Loucy (cell line): ENCODE measurements around the gene AGBL4.

ENCODE experiments used
- H2AFZ ChIP-seq: fragments of 200-600 bp; sonication (generic); 2 replicates; pipeline ENCODE4 v1.6.0; 2016; ENCODE audit warnings: antibody characterized with exemption, mild to moderate bottlenecking, low read length, moderate library complexity
- H3F3A ChIP-seq: fragments of 200-600 bp; 2 replicates; pipeline ENCODE4 v1.6.0; 2016; ENCODE audit warnings: antibody characterized with exemption, low read depth, mild to moderate bottlenecking
- H3K27me3 ChIP-seq: fragments of 200-600 bp; sonication (generic); 2 replicates; pipeline ENCODE4 v1.6.1; 2014; ENCODE audit warnings: low read length, mild to moderate bottlenecking; ENCODE audit not compliant: insufficient read depth, poor library complexity, severe bottlenecking
- H3K36me3 ChIP-seq: fragments of 200-600 bp; sonication (generic); 2 replicates; pipeline ENCODE4 v1.6.1; 2016; ENCODE audit warnings: low read length; ENCODE audit not compliant: insufficient read depth
- H3K4me1 ChIP-seq: fragments of 200-600 bp; sonication (generic); 2 replicates; pipeline ENCODE4 v1.5.1; 2014; ENCODE audit warnings: low read length, mild to moderate bottlenecking; ENCODE audit not compliant: insufficient read depth, poor library complexity, severe bottlenecking
- H3K4me2 ChIP-seq: fragments of 200-600 bp; sonication (generic); 2 replicates; pipeline ENCODE4 v1.6.0; 2014; ENCODE audit warnings: antibody characterized with exemption, low read length, low read depth, mild to moderate bottlenecking; ENCODE audit not compliant: poor library complexity, severe bottlenecking
- H3K4me3 ChIP-seq: fragments of 200-600 bp; sonication (generic); 2 replicates; pipeline ENCODE4 v1.5.1; 2014; ENCODE audit warnings: low read length, mild to moderate bottlenecking, mixed read lengths; ENCODE audit not compliant: poor library complexity, severe bottlenecking
- H3K79me2 ChIP-seq: fragments of 200-600 bp; sonication (generic); 2 replicates; pipeline ENCODE4 v1.6.1; 2014; ENCODE audit warnings: low read length; ENCODE audit not compliant: insufficient read depth
- H3K9ac ChIP-seq: fragments of 200-600 bp; sonication (generic); 2 replicates; pipeline ENCODE4 v1.6.0; 2014; ENCODE audit warnings: mild to moderate bottlenecking, low read depth, low read length, moderate library complexity; ENCODE audit not compliant: poor library complexity, severe bottlenecking
- H3K9me2 ChIP-seq: fragments of 200-600 bp; sonication (generic); replicated peaks from 2 replicates; pipeline ENCODE4 v1.6.1; 2016; ENCODE audit warnings: low read depth, low read length, mixed read lengths
- H3K9me3 ChIP-seq: fragments of 200-600 bp; sonication (generic); 2 replicates; pipeline ENCODE4 v1.6.1; 2014; ENCODE audit warnings: mild to moderate bottlenecking, antibody characterized with exemption, low read length, low read depth; ENCODE audit not compliant: insufficient read depth
- H4K20me1 ChIP-seq: fragments of 200-600 bp; sonication (generic); 2 replicates; pipeline ENCODE4 v1.6.0; 2014; ENCODE audit warnings: antibody characterized with exemption, low read length, mild to moderate bottlenecking; ENCODE audit not compliant: insufficient read depth, poor library complexity, severe bottlenecking
- EZH2phosphoT487 ChIP-seq: fragments of 200-600 bp; IDR thresholded peaks from 2 replicates; pipeline ENCODE4 v1.6.1; 2018; ENCODE audit warnings: antibody characterized with exemption, mild to moderate bottlenecking, moderate library complexity, borderline replicate concordance
- TF ChIP-seq, protein P1 (sequence below): fragments of 200-600 bp; sonication (generic); conservative IDR thresholded peaks from 2 replicates; pipeline ENCODE4 v1.5.1; 2014; ENCODE audit warnings: mild to moderate bottlenecking, antibody characterized with exemption, low read length

Gene AGBL4

DNA sequence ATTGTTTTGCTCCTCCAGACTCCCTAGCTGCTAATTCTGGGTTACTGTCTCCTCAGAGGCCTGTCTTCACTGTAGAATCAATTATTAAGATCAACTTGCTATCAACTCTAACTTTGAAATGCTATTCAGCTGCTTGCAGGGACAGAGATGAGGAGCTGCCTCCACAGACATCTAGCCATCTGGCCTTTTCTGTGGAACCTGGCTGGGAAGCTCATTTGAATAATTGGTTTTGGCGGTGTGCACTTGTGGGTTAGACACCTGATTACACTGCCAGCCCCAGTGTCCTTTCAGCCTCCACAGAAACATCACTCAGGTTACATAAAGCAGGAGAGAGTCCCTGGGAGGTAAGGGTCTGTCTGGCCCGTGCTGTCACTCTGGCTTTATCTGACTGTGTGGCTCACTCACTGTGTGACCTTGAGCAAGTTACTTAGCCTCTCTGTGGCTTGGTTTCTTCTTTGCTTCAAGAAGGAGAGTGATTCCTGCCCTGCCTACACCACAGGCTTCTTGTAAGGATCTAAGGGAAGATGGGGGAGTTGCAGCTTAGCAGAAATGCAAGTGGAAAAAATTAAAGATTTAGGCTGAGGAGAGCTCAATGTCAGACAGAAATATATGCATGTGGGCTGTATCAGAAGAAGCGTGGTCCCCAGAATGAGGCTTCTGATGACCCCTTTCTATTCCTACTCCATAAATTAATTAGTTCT lies 1378.7 kb downstream of the AGBL4 start:
- H3K4me2 ChIP-seq: no peak overlapping the region
- H3F3A ChIP-seq: no peaks in the 10 kb centered on the region
- H2AFZ ChIP-seq: no peak overlapping the region
- H3K4me3 ChIP-seq: no peak overlapping the region
- no peaks in the 10 kb centered on the region for H3K9me2 ChIP-seq
- H4K20me1 ChIP-seq: no peaks in the 10 kb centered on the region
- H3K4me1 ChIP-seq: no peaks in the 10 kb centered on the region
- no peaks in the 10 kb centered on the region for H3K79me2 ChIP-seq
- H3K9ac ChIP-seq: no peak overlapping the region
- TF ChIP-seq EZH2phosphoT487: no peak
- TF ChIP-seq, protein P1, sequence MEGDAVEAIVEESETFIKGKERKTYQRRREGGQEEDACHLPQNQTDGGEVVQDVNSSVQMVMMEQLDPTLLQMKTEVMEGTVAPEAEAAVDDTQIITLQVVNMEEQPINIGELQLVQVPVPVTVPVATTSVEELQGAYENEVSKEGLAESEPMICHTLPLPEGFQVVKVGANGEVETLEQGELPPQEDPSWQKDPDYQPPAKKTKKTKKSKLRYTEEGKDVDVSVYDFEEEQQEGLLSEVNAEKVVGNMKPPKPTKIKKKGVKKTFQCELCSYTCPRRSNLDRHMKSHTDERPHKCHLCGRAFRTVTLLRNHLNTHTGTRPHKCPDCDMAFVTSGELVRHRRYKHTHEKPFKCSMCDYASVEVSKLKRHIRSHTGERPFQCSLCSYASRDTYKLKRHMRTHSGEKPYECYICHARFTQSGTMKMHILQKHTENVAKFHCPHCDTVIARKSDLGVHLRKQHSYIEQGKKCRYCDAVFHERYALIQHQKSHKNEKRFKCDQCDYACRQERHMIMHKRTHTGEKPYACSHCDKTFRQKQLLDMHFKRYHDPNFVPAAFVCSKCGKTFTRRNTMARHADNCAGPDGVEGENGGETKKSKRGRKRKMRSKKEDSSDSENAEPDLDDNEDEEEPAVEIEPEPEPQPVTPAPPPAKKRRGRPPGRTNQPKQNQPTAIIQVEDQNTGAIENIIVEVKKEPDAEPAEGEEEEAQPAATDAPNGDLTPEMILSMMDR: no peak
- H3K27me3 ChIP-seq: no peaks in the 10 kb centered on the region
- H3K36me3 ChIP-seq: no peaks in the 10 kb centered on the region
- no peaks in the 10 kb centered on the region for H3K9me3 ChIP-seq

DNA sequence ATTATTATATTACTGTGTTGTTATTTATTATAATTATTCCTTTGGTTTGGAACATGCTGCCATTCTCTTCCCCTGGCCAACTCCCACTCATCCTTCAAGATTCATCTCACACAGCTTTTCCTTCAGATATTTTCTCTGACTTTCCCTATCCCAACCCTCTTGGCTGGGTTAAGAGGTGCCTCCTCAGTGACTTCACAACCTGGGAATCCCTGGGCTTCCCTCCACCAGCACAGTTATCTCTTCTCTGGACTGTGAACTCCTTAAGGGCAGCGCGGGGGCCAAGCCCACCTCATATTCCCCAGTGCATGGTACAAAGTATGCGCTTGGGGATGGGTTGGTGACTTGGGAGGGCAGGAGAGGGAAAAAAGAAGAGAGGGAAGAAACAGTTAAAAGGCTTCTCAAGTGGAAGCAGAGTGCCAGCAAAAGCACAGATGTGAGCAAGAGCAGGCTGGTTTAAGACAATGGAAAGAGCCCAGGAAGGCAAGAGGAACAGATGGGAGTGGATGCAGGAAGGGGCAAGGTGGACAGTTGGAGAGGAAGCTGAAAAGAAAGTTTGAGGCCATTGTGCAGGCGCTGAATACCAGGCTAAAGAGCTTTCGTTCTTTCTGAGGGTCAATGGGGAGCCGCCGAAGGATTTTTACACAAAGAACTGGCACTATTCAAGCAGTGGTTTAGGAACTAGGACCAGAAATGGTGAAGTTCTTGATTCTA lies 1379.4 kb downstream of the AGBL4 start:
- no peak for TF ChIP-seq EZH2phosphoT487
- TF ChIP-seq, protein P1: no peak
- H3K36me3 ChIP-seq: no peaks in the 10 kb centered on the region
- no peaks in the 10 kb centered on the region for H3F3A ChIP-seq
- no peak overlapping the region for H3K4me2 ChIP-seq
- H2AFZ ChIP-seq: no peak overlapping the region
- no peak overlapping the region for H3K9ac ChIP-seq
- H3K79me2 ChIP-seq: no peaks in the 10 kb centered on the region
- no peaks in the 10 kb centered on the region for H3K4me1 ChIP-seq
- no peaks in the 10 kb centered on the region for H3K9me3 ChIP-seq
- H3K27me3 ChIP-seq: no peaks in the 10 kb centered on the region
- no peaks in the 10 kb centered on the region for H4K20me1 ChIP-seq
- no peaks in the 10 kb centered on the region for H3K9me2 ChIP-seq
- H3K4me3 ChIP-seq: no peak overlapping the region

DNA sequence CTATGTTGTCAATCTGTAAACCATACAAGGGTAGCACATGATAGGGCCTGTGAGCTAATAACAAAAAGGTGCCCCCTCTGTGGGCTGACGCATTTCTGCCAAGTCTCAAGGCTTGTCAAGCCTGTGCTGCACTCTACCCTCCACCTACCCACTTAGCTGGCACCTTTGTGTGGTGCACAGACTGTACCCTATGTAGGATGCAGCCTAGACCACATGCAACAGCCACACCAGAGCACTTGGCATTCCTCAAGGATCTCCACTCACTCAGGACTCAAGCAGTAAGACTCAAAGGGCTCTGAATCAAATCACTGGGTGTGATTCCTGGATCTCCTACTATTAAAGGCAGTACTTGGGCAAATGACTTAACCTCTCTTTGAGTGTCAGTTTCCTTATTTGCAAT lies 1380.6 kb downstream of the AGBL4 start:
- H3K36me3 ChIP-seq: no peaks in the 10 kb centered on the region
- no peaks in the 10 kb centered on the region for H4K20me1 ChIP-seq
- no peaks in the 10 kb centered on the region for H3K9me2 ChIP-seq
- H3K4me1 ChIP-seq: no peaks in the 10 kb centered on the region
- H3F3A ChIP-seq: no peaks in the 10 kb centered on the region
- H3K9me3 ChIP-seq: no peaks in the 10 kb centered on the region
- H3K27me3 ChIP-seq: no peaks in the 10 kb centered on the region
- no peak overlapping the region for H3K4me3 ChIP-seq
- no peak overlapping the region for H3K9ac ChIP-seq
- TF ChIP-seq, protein P1: no peak
- no peak for TF ChIP-seq EZH2phosphoT487
- no peaks in the 10 kb centered on the region for H3K79me2 ChIP-seq
- H3K4me2 ChIP-seq: no peak overlapping the region
- H2AFZ ChIP-seq: no peak overlapping the region
